Stomach (tissue), 9 donors: Measurements from ENCODE around the gene C2CD4C. TPM values are rescaled to one million over a fixed set of nuclear protein-coding genes. Genes with fewer than 3 reads are reported as not detected.

Experiments
- DNase-seq, 2 donors: peaks; one replicate each; pipeline versions ENCODE4 v3.0.0 to v3.0.0-alpha.2; 2013 to 2019
- H3K27ac ChIP-seq, 5 donors: fragments of 200-600 bp in 4 of 5; sonication (generic) in 4 of 5; one replicate each; pipeline ENCODE4 v1.5.1; 2013 to 2019; ENCODE audit warnings: mild to moderate bottlenecking in 1 of 5, moderate library complexity in 1 of 5
- H3K27me3 ChIP-seq, 3 donors: fragments of 200-600 bp; sonication (generic); one replicate each; pipeline ENCODE4 v1.5.1; 2017 to 2019; ENCODE audit warnings: mixed run types in 1 of 3
- H3K36me3 ChIP-seq, 4 donors: fragments of 200-600 bp; sonication (generic); 1 replicate in 3 of 4; 2 replicates in 1 of 4; pipeline ENCODE4 v1.5.1; 2016 to 2019
- H3K4me1 ChIP-seq, 4 donors: fragments of 200-600 bp; sonication (generic); one replicate each; pipeline ENCODE4 v1.5.1; 2016 to 2019
- H3K4me3 ChIP-seq, 4 donors: fragments of 200-600 bp; sonication (generic) in 3 of 4; one replicate each; pipeline ENCODE4 v1.5.1; 2016 to 2019; ENCODE audit warnings: mild to moderate bottlenecking in 1 of 4
- H3K9me3 ChIP-seq, 4 donors: fragments of 200-600 bp; sonication (generic); one replicate each; pipeline ENCODE4 v1.5.1; 2016 to 2019
- EP300 ChIP-seq: sonication (generic); formaldehyde crosslinking; IDR thresholded peaks from one replicate; pipeline ENCODE4 v1.6.1; 2017; ENCODE audit warnings: antibody characterized with exemption
- POLR2A ChIP-seq, 4 donors: fragments of 450-650 bp; IDR thresholded peaks; one replicate each; pipeline ENCODE4 v1.6.1; 2016; ENCODE audit warnings: antibody characterized with exemption in 4 of 4, control low read depth in 2 of 4, mild to moderate bottlenecking in 1 of 4, moderate library complexity in 1 of 4
- POLR2AphosphoS5 ChIP-seq, 3 donors: sonication (generic); formaldehyde crosslinking; IDR thresholded peaks; one replicate each; pipeline ENCODE4 v1.6.1; 2016; ENCODE audit warnings: antibody characterized with exemption in 3 of 3
- WGBS, 5 donors: extraction: QIAGEN DNeasy Blood & Tissue Kit in 3 of 5; methylation state at CpG; one replicate each; pipeline versions ENCODE4 v1.1.5 to v1.1.7; 2013 to 2018; 5-methylcytosine and 5-hydroxymethylcytosine counted together
- intact Hi-C: fragments of 100-400 bp; cut with DNase I; formaldehyde crosslinking; loops from one replicate; pipeline ENCODE4 v1.15.1; 2023; ENCODE audit warnings: low total_unique reads
- polyA plus RNA-seq, 3 donors: library from polyadenylated mRNA; stranded (reverse); fragments of 200-250 nt; gene quantifications; one replicate each; pipeline ENCODE4 v1.2.3, GENCODE V29; 2013
- total RNA-seq, 5 donors: library from RNA; depleted of rRNA; stranded (reverse); fragments of >200 nt; gene quantifications; one replicate each; pipeline versions ENCODE4 v1.1.0 to v1.2.3, GENCODE V29; 2014 to 2016
- TF ChIP-seq, protein P1 (sequence below), 7 experiments: fragments of 450-650 bp in 4 of 7; fragments of 200-600 bp in 3 of 7; sonication (generic) in 3 of 7; IDR thresholded peaks; one replicate each; pipeline ENCODE4 v1.5.1; 2016 to 2019; ENCODE audit warnings: antibody characterized with exemption in 7 of 7, control low read depth in 2 of 7, mild to moderate bottlenecking in 1 of 7
- donor health status: healthy with polysubstance abuse.
- donor health status: Bipolar disorder and iron deficiency.
- donor health status: healthy.

C2CD4C gene
- total and polyA plus RNA-seq, 8 donors = 0.31 to 9.3 (median 0.61) TPM; not detected in 3

DNA sequence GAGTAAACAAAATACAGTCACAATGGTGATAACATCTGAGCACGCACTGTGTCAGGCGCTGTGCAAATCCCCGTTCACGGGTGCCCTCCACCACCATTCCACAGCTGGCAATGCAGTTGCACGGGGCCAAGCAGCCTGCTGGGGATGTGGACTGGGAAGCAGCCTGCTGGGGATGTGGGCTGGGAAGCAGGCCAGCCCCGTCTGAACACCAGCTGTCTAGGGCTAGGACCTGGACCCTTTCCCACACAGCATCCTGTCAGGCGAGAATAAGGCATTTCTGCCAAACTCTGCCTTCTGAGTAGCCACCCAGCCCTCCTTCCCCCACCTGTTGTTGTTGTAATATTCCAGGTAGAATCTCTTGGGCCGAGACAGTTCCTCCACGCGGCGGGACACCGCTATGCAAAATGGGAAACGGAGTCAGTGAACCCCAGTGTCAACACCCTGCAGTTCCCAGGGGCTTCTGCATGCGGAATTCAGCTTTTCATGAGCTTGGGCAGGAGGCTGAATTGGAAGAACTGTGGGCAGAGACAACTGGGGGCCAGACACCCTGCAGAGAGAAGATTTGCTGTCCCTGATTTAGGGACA, 36.5 kb downstream of the C2CD4C start:
- H3K4me1 ChIP-seq = peaks cover 0 to 5% (median 0%) of the 10 kb centered on the region in 4 donors
- no peak for TF ChIP-seq EP300
- no peak for TF ChIP-seq POLR2AphosphoS5 (IDR thresholded peaks at IDR 0.05)
- TF ChIP-seq POLR2A (IDR thresholded peaks at IDR 0.05) = no peak
- TF ChIP-seq, protein P1, sequence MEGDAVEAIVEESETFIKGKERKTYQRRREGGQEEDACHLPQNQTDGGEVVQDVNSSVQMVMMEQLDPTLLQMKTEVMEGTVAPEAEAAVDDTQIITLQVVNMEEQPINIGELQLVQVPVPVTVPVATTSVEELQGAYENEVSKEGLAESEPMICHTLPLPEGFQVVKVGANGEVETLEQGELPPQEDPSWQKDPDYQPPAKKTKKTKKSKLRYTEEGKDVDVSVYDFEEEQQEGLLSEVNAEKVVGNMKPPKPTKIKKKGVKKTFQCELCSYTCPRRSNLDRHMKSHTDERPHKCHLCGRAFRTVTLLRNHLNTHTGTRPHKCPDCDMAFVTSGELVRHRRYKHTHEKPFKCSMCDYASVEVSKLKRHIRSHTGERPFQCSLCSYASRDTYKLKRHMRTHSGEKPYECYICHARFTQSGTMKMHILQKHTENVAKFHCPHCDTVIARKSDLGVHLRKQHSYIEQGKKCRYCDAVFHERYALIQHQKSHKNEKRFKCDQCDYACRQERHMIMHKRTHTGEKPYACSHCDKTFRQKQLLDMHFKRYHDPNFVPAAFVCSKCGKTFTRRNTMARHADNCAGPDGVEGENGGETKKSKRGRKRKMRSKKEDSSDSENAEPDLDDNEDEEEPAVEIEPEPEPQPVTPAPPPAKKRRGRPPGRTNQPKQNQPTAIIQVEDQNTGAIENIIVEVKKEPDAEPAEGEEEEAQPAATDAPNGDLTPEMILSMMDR (IDR thresholded peaks at IDR 0.05) = no peak
- H3K27me3 ChIP-seq = peaks cover 0 to 83% (median 33%) of the 10 kb centered on the region in 3 donors
- peak; percentile 31 to 85 for DNase-seq
- no peak overlapping the region for H3K4me3 ChIP-seq
- no peak overlapping the region for H3K27ac ChIP-seq
- H3K36me3 ChIP-seq = no peaks in the 10 kb centered on the region
- H3K9me3 ChIP-seq = no peaks in the 10 kb centered on the region
- 41 to 51% (median 48%) methylated on average over 14 of the region's 14 CpGs for WGBS, 5 donors
- intact Hi-C loops = no loop called here

DNA sequence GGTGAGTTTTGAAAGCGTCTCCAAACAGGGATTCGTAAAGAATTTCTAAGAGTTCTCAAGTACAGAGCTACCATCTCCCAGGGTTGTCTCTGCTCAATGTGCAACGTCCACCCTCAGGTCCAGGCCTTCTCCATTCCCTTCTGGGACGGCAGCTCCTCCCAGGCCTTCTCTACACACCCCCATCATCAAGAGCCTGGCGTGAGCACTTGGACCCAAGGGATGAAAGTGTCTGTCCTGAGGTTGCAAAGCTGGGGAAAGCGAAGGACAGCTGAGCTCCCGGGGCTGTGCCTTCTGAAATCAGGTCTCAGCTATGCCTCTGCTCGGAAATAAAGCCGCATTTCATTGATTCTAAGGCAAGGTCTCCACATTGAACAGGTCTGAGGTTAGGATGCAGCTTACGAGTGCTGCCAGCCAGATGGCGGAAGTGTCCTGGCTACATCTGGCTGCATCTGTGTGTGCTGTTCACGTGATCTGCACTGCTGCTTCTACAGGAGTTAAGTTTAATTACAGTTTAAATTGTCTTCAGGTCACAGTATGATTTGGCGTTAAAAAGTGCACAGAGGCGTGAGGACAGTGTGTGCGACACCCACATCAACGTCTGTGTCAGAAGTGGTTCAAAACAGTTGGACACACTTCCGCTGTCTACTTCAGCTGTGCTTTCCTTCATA, 37.3 kb downstream of the C2CD4C start:
- WGBS, 5 donors = 58 to 66% (median 61%) methylated on average over 17 of the region's 17 CpGs
- no peaks in the 10 kb centered on the region for H3K36me3 ChIP-seq
- no peaks in the 10 kb centered on the region for H3K9me3 ChIP-seq
- intact Hi-C loops = no loop called here
- TF ChIP-seq, protein P1 (IDR thresholded peaks at IDR 0.05) = no peak
- no peak for TF ChIP-seq POLR2AphosphoS5 (IDR thresholded peaks at IDR 0.05)
- TF ChIP-seq EP300 = no peak
- TF ChIP-seq POLR2A (IDR thresholded peaks at IDR 0.05) = no peak
- H3K4me1 ChIP-seq = peaks cover 0 to 5% (median 0%) of the 10 kb centered on the region in 4 donors
- no peak overlapping the region for H3K27ac ChIP-seq
- DNase-seq = peak in 1 of 2 donors; percentile 59
- no peak overlapping the region for H3K4me3 ChIP-seq
- H3K27me3 ChIP-seq = peaks cover 0 to 91% (median 33%) of the 10 kb centered on the region in 3 donors

DNA sequence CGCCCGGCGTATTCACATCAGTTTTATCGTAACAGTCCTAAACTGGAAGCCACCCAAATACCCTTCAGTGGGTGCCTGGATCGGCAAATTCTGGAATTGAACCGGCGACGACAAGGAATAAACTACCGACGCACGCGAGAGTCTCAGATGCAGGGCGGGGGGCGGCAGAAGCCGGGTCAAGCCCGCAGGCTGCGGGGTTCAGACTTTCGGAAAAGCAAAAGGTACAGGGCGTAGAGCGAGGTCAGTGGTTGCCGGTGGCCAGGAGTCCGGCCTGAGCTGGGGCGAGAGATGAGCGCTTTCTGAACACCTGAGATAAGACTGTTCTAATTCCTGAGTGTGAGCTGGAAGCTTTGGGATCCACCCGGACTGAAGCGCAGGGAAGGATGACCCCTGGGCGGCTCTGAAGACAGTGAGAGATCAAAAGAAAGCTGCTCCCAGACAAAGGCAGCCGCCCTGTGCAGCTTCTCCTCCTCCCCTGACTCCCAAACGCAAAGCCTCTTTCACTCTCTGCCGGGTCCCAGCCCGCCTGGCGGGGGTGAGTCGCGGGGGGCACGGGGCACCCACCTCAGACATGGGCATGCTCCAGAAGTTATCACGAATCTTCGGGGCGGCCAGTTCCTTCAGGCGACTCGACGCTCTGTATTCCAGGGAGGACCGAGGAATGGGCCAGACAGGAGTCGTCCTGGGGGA, 38.2 kb downstream of the C2CD4C start:
- TF ChIP-seq, protein P1 (IDR thresholded peaks at IDR 0.05) = no peak
- no peak for TF ChIP-seq EP300
- no peak for TF ChIP-seq POLR2AphosphoS5 (IDR thresholded peaks at IDR 0.05)
- H3K27me3 ChIP-seq = peaks cover 0 to 90% (median 33%) of the 10 kb centered on the region in 3 donors
- H3K9me3 ChIP-seq = no peaks in the 10 kb centered on the region
- H3K4me3 ChIP-seq = no peak overlapping the region
- DNase-seq = no peak
- H3K4me1 ChIP-seq = peaks cover 0 to 5% (median 0%) of the 10 kb centered on the region in 4 donors
- H3K36me3 ChIP-seq = no peaks in the 10 kb centered on the region
- intact Hi-C loops = no loop called here
- no peak overlapping the region for H3K27ac ChIP-seq
- 87 to 92% (median 89%) methylated on average over 42 to 43 of the region's 43 CpGs for WGBS, 5 donors

DNA sequence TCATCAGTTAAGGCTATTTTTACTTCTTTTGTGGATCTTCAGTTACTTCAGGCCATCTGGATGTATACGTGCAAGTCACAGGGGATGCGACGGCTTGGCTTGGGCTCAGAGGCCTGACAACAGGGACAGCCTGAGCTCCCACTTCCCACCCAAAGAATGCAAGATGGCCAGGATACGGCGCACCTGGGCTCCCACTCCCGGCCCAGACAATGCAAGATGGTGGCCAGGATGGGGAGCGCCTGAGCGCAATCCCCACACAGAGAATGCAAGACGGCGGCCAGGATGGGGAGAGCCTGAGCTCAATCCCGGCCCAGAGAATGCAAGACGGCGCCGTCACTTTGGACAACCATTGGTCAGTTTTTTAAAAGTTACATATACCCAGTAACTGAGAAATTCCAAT, 39.1 kb downstream of the C2CD4C start:
- 93 to 97% (median 96%) methylated on average over 14 of the region's 14 CpGs for WGBS, 5 donors
- Histone ChIP-seq H3K4me3 (no peak overlapping the region), H3K27me3 (peaks cover 0 to 89% (median 33%) of the 10 kb centered on the region in 3 donors), H3K9me3 (no peaks in the 10 kb centered on the region), H3K27ac (no peak overlapping the region), H3K4me1 (peaks cover 0 to 5% (median 0%) of the 10 kb centered on the region in 4 donors), H3K36me3 (no peaks in the 10 kb centered on the region)
- TF ChIP-seq POLR2AphosphoS5 (IDR thresholded peaks at IDR 0.05) (no peak), POLR2A (IDR thresholded peaks at IDR 0.05) (no peak), EP300 (no peak)
- TF ChIP-seq, protein P1 (IDR thresholded peaks at IDR 0.05) = no peak
- no peak for DNase-seq
- intact Hi-C loops = no loop called here
